HCT116 (cell line): ENCODE measurements around the gene ADARB2.

ENCODE experiments used
- CTCF ChIP-seq, 3 experiments: fragments of 200-600 bp in 1 of 3; sonication (generic) in 1 of 3; IDR thresholded peaks in 2 of 3; conservative IDR thresholded peaks in 1 of 3; 2 replicates each; pipeline ENCODE4 v1.5.1; 2012 to 2017; ENCODE audit warnings: low read depth in 2 of 3, low read length in 2 of 3, antibody characterized with exemption in 1 of 3, borderline replicate concordance in 1 of 3, control low read depth in 1 of 3, mild to moderate bottlenecking in 1 of 3, mixed read lengths in 1 of 3, mixed run types in 1 of 3, moderate library complexity in 1 of 3; ENCODE audit not compliant: insufficient read depth in 1 of 3
- ELF1 ChIP-seq: IDR thresholded peaks from 2 replicates; pipeline ENCODE4 v1.6.1; 2012; ENCODE audit warnings: low read depth, borderline replicate concordance
- EZH2phosphoT487 ChIP-seq: fragments of 200-600 bp; IDR thresholded peaks from 2 replicates; pipeline ENCODE4 v1.6.1; 2018; ENCODE audit warnings: antibody characterized with exemption, borderline replicate concordance
- POLR2A ChIP-seq: IDR thresholded peaks from 2 replicates; pipeline ENCODE4 v1.7.0; 2011; ENCODE audit warnings: borderline replicate concordance; ENCODE audit not compliant: insufficient read depth, insufficient read length; ENCODE audit errors: extremely low read depth
- POLR2AphosphoS5 ChIP-seq: IDR thresholded peaks from 2 replicates; pipeline ENCODE4 v1.6.1; 2011; ENCODE audit warnings: mild to moderate bottlenecking, low read depth, low read length, moderate library complexity
- SIN3A ChIP-seq: IDR thresholded peaks from 2 replicates; pipeline ENCODE4 v1.6.1; 2012; ENCODE audit warnings: low read depth
- TCF7L2 ChIP-seq: IDR thresholded peaks from 2 replicates; pipeline ENCODE4 v1.7.0; 2011; ENCODE audit warnings: borderline replicate concordance, inconsistent platforms; ENCODE audit not compliant: insufficient read depth, insufficient read length; ENCODE audit errors: extremely low read depth
- TF ChIP-seq, protein P1 (sequence below): IDR thresholded peaks from 2 replicates; pipeline ENCODE4 v1.6.1; 2012; ENCODE audit warnings: low read depth

- no peak for TF ChIP-seq CTCF (IDR thresholded peaks at IDR 0.05 in 2 of 3, conservative IDR thresholded peaks at IDR 0.05 in 1 of 3; ENCODE audit: borderline replicate concordance in 1 of 3, insufficient read depth in 1 of 3, low read depth in 2 of 3, low read length in 2 of 3)
- TF ChIP-seq POLR2AphosphoS5 = no peak
- TF ChIP-seq TCF7L2 = no peak
- no peak for TF ChIP-seq ELF1
- TF ChIP-seq SIN3A = no peak
- no peak for TF ChIP-seq POLR2A
- no peak for TF ChIP-seq EZH2phosphoT487
- TF ChIP-seq, protein P1, sequence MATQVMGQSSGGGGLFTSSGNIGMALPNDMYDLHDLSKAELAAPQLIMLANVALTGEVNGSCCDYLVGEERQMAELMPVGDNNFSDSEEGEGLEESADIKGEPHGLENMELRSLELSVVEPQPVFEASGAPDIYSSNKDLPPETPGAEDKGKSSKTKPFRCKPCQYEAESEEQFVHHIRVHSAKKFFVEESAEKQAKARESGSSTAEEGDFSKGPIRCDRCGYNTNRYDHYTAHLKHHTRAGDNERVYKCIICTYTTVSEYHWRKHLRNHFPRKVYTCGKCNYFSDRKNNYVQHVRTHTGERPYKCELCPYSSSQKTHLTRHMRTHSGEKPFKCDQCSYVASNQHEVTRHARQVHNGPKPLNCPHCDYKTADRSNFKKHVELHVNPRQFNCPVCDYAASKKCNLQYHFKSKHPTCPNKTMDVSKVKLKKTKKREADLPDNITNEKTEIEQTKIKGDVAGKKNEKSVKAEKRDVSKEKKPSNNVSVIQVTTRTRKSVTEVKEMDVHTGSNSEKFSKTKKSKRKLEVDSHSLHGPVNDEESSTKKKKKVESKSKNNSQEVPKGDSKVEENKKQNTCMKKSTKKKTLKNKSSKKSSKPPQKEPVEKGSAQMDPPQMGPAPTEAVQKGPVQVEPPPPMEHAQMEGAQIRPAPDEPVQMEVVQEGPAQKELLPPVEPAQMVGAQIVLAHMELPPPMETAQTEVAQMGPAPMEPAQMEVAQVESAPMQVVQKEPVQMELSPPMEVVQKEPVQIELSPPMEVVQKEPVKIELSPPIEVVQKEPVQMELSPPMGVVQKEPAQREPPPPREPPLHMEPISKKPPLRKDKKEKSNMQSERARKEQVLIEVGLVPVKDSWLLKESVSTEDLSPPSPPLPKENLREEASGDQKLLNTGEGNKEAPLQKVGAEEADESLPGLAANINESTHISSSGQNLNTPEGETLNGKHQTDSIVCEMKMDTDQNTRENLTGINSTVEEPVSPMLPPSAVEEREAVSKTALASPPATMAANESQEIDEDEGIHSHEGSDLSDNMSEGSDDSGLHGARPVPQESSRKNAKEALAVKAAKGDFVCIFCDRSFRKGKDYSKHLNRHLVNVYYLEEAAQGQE = no peak
These were observed 526.7 kb downstream of the ADARB2 start for GRCh38 chr10:1210667-1211066.
